BLaER1 treated with 17β-estradiol and CSF1 and Interleukin-3, amounts not matched to agents 10 nM and 100 nM (cell line): ENCODE results near the gene ZCWPW1.

Source experiments
- H3K27ac ChIP-seq, 11 experiments: shearing (Covaris generic); formaldehyde crosslinking; 2 replicates each; pipeline ENCODE4 v1.8.1; 2022
- H3K27me3 ChIP-seq, 11 experiments: shearing (Covaris generic); formaldehyde crosslinking; 2 replicates each; pipeline ENCODE4 v1.8.1; 2022
- H3K36me3 ChIP-seq, 11 experiments: shearing (Covaris generic); formaldehyde crosslinking; 2 replicates each; pipeline ENCODE4 v1.8.1; 2022
- H3K4me1 ChIP-seq, 10 experiments: shearing (Covaris generic); formaldehyde crosslinking; 2 replicates each; pipeline ENCODE4 v1.8.1; 2022
- H3K4me2 ChIP-seq, 11 experiments: shearing (Covaris generic); formaldehyde crosslinking; 2 replicates each; pipeline ENCODE4 v1.8.1; 2022
- H3K4me3 ChIP-seq, 10 experiments: shearing (Covaris generic); formaldehyde crosslinking; 2 replicates each; pipeline ENCODE4 v1.8.1; 2022
- H3K9ac ChIP-seq, 11 experiments: shearing (Covaris generic); formaldehyde crosslinking; 2 replicates each; pipeline ENCODE4 v1.8.1; 2022
- H3K9me3 ChIP-seq, 11 experiments: shearing (Covaris generic); formaldehyde crosslinking; replicated peaks in 1 of 11; 2 replicates each; pipeline ENCODE4 v1.8.1; 2022
- H4K20me1 ChIP-seq, 11 experiments: shearing (Covaris generic); formaldehyde crosslinking; 2 replicates each; pipeline ENCODE4 v1.8.1; 2022
- Cebpa-rat ChIP-seq, 11 experiments: shearing (Covaris generic); IDR thresholded peaks; 2 replicates each; pipeline ENCODE4 v1.8.1; 2022

Gene ZCWPW1

GRCh38 chr7:100425347-100425746, 3.2 kb downstream of the ZCWPW1 start:
- H3K36me3 ChIP-seq = peaks cover 0 to 29% (median 0%) of the 10 kb centered on the region in 11 experiments; a peak in 3 of 22 replicates
- peaks cover 0 to 7% (median 5%) of the 10 kb centered on the region in 10 experiments; a peak in 12 of 20 replicates for H3K4me1 ChIP-seq
- no peak for TF ChIP-seq Cebpa-rat (IDR thresholded peaks at IDR 0.05)
- H3K9ac ChIP-seq = no peak overlapping the region
- H3K9me3 ChIP-seq = peaks cover 0 to 10% (median 0%) of the 10 kb centered on the region in 11 experiments; a peak in 5 of 22 replicates
- peaks cover 0 to 7% (median 0%) of the 10 kb centered on the region in 11 experiments; a peak in 9 of 22 replicates for H4K20me1 ChIP-seq
- no peak overlapping the region for H3K4me2 ChIP-seq
- no peaks in the 10 kb centered on the region for H3K27me3 ChIP-seq
- no peak overlapping the region for H3K4me3 ChIP-seq
- H3K27ac ChIP-seq = no peak overlapping the region

- no peak overlapping the region for H3K9ac ChIP-seq
- peaks cover 0 to 10% (median 0%) of the 10 kb centered on the region in 11 experiments; a peak in 5 of 22 replicates for H3K9me3 ChIP-seq
- peaks cover 0 to 44% (median 0%) of the 10 kb centered on the region in 11 experiments; a peak in 3 of 22 replicates for H3K36me3 ChIP-seq
- H3K4me1 ChIP-seq = peaks cover 5 to 16% (median 13%) of the 10 kb centered on the region in 10 experiments; a peak in 16 of 20 replicates
- H4K20me1 ChIP-seq = peaks cover 0 to 3% (median 0%) of the 10 kb centered on the region in 11 experiments; a peak in 2 of 22 replicates
- H3K4me3 ChIP-seq = no peak overlapping the region
- TF ChIP-seq Cebpa-rat (IDR thresholded peaks at IDR 0.05) = no peak
- H3K4me2 ChIP-seq = no peak overlapping the region
- H3K27ac ChIP-seq = no peak overlapping the region
- no peaks in the 10 kb centered on the region for H3K27me3 ChIP-seq
Measured at GRCh38 chr7:100423315-100423714, 5.2 kb downstream of the ZCWPW1 start.

- peaks cover 0 to 13% (median 8%) of the 10 kb centered on the region in 10 experiments; a peak in 11 of 20 replicates for H3K4me1 ChIP-seq
- H3K36me3 ChIP-seq = peaks cover 0 to 73% (median 0%) of the 10 kb centered on the region in 11 experiments; a peak in 4 of 22 replicates
- H4K20me1 ChIP-seq = peaks cover 0 to 10% (median 0%) of the 10 kb centered on the region in 11 experiments; a peak in 2 of 22 replicates
- no peaks in the 10 kb centered on the region for H3K9me3 ChIP-seq
- no peaks in the 10 kb centered on the region for H3K27me3 ChIP-seq
- H3K27ac ChIP-seq = no peak overlapping the region
- H3K9ac ChIP-seq = peak overlapping the region in 1 of 11 experiments; percentile 38; a peak in 1 of 22 replicates
- H3K4me3 ChIP-seq = no peak overlapping the region
- TF ChIP-seq Cebpa-rat (IDR thresholded peaks at IDR 0.05) = no peak
- H3K4me2 ChIP-seq = peak overlapping the region in 2 of 11 experiments; percentile 1 to 13; a peak in 3 of 22 replicates
Measured at GRCh38 chr7:100419660-100420226, 8.8 kb downstream of the ZCWPW1 start.

DNA sequence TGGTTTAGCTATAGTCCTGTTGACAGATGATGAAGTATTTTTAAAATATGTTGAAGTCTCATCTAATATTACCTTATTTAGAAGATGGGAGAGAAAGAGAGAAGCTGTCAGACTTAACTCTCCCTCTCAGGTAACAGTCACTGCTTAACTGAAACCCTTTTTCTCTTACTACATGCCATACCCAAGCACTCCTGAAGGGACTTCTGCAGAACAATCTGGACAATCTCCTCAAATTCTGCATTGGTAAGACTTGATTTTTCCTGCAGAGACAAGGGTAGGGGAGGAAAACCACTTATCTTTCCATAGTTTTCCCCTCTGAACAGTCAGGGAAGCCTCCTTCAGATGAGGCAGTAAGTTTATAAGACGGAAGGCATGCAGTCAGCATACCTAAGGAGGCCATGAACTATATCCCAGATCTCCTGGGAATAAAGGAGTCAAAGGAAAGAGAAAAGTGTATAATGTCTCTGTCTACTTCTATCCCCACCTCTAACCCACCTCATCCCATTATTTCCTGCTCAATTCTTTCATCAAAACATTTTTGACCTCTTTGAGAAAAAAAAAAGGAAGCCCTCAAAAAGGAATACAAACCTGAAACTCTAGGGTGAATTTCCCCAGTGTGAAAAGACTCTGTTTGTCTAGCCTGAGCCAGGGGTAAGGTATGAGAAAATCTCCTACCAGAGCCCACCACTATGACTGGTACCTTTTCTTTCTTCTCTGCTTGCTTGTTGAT, 9.4 kb downstream of the ZCWPW1 start:
- peaks cover 0 to 10% (median 0%) of the 10 kb centered on the region in 11 experiments; a peak in 2 of 22 replicates for H4K20me1 ChIP-seq
- H3K36me3 ChIP-seq = peaks cover 0 to 80% (median 0%) of the 10 kb centered on the region in 11 experiments; a peak in 4 of 22 replicates
- peak overlapping the region in 1 of 11 experiments; percentile 38; a peak in 2 of 22 replicates for H3K9ac ChIP-seq
- no peak overlapping the region for H3K27ac ChIP-seq
- TF ChIP-seq Cebpa-rat (IDR thresholded peaks at IDR 0.05) = no peak
- no peaks in the 10 kb centered on the region for H3K27me3 ChIP-seq
- H3K4me2 ChIP-seq = peak overlapping the region in 3 of 11 experiments; percentile 1 to 30 (median 13); a peak in 3 of 22 replicates
- H3K9me3 ChIP-seq = no peaks in the 10 kb centered on the region
- H3K4me1 ChIP-seq = peaks cover under 1 to 13% (median 8%) of the 10 kb centered on the region in 10 experiments; a peak in 13 of 20 replicates
- H3K4me3 ChIP-seq = no peak overlapping the region

DNA sequence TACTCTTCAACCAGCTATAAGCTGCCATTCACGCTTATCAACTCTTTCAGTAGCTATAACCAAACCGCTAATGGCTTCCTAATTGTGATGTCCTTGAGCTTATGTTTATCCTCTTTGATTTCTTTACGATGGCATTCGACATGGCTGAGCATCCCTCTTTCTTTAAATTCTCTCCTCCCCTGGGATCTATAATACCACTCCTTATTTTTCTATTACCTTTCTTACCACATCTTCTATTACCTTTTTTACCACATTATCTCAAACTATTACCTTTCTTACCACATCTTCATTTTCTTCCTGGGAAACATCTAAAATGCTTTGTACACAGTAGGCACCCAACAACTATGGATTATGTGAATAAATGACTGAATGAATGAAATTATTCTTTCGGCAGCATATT, 13.1 kb downstream of the ZCWPW1 start:
- Histone ChIP-seq H3K4me2 (no peak overlapping the region), H3K27me3 (no peaks in the 10 kb centered on the region), H3K27ac (no peak overlapping the region), H3K9me3 (no peaks in the 10 kb centered on the region), H3K36me3 (peaks cover 0 to 70% (median 0%) of the 10 kb centered on the region in 11 experiments; a peak in 3 of 22 replicates), H4K20me1 (peaks cover 0 to 17% (median 0%) of the 10 kb centered on the region in 11 experiments; a peak in 2 of 22 replicates), H3K9ac (no peak overlapping the region), H3K4me3 (no peak overlapping the region), H3K4me1 (peaks cover 16 to 43% (median 32%) of the 10 kb centered on the region in 10 experiments)
- no peak for TF ChIP-seq Cebpa-rat (IDR thresholded peaks at IDR 0.05)

GRCh38 chr7:100413889-100414288, 14.6 kb downstream of the ZCWPW1 start:
- Histone ChIP-seq H3K4me2 (peak overlapping the region in 8 of 11 experiments; percentile 2 to 79 (median 60); a peak in 8 of 22 replicates), H3K9ac (no peak overlapping the region), H4K20me1 (peaks cover 0 to 20% (median 0%) of the 10 kb centered on the region in 11 experiments; a peak in 2 of 22 replicates), H3K27ac (no peak overlapping the region), H3K9me3 (no peaks in the 10 kb centered on the region), H3K36me3 (peaks cover 0 to 72% (median 0%) of the 10 kb centered on the region in 11 experiments; a peak in 4 of 22 replicates), H3K4me1 (peaks cover 12 to 42% (median 32%) of the 10 kb centered on the region in 10 experiments), H3K27me3 (no peaks in the 10 kb centered on the region), H3K4me3 (no peak overlapping the region)
- TF ChIP-seq Cebpa-rat (IDR thresholded peaks at IDR 0.05) = no peak

- H3K9me3 ChIP-seq = no peaks in the 10 kb centered on the region
- peak overlapping the region in 8 of 11 experiments; percentile 2 to 79 (median 60); a peak in 13 of 22 replicates for H3K4me2 ChIP-seq
- no peak for TF ChIP-seq Cebpa-rat (IDR thresholded peaks at IDR 0.05)
- H4K20me1 ChIP-seq = peaks cover 0 to 23% (median 0%) of the 10 kb centered on the region in 11 experiments; a peak in 2 of 22 replicates
- peaks cover 0 to 74% (median 0%) of the 10 kb centered on the region in 11 experiments; a peak in 4 of 22 replicates for H3K36me3 ChIP-seq
- no peak overlapping the region for H3K4me3 ChIP-seq
- no peaks in the 10 kb centered on the region for H3K27me3 ChIP-seq
- H3K27ac ChIP-seq = peak overlapping the region in 1 of 11 experiments; percentile 42; a peak in 2 of 22 replicates
- H3K9ac ChIP-seq = peak overlapping the region in 2 of 11 experiments; percentile 5 to 15; a peak in 2 of 22 replicates
- peaks cover 12 to 42% (median 32%) of the 10 kb centered on the region in 10 experiments for H3K4me1 ChIP-seq
Measured at GRCh38 chr7:100413346-100413745, 15.2 kb downstream of the ZCWPW1 start.

DNA sequence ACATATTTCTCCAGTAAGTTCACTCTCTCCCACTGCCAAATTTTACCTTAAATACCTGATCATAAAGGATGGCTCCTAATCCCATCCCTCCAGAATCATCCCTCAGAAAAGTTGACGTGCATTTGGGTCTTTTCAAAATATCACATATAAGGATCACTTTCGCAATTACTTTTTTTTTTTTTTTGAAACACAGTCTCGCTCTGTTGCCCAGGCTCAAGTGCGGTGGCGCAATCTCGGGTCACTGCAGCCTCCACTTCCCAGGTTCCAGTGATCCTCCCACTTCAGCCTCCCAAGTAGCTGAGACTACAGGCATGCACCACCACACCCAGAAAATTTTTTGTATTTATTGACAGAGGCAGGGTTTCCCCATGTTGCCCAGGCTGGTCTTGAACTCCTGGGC, 17.4 kb downstream of the ZCWPW1 start:
- Histone ChIP-seq H3K9me3 (no peaks in the 10 kb centered on the region), H3K4me2 (peak overlapping the region in 10 of 11 experiments; percentile 29 to 78 (median 62); a peak in 19 of 22 replicates), H3K4me3 (no peak overlapping the region), H3K27ac (no peak overlapping the region), H3K36me3 (peaks cover 0 to 70% (median 0%) of the 10 kb centered on the region in 11 experiments; a peak in 4 of 22 replicates), H3K4me1 (peaks cover 19 to 55% (median 40%) of the 10 kb centered on the region in 10 experiments), H3K9ac (no peak overlapping the region), H3K27me3 (0 out of 22 replicates have a peak, but pooled peaks cover 0 to 1% (median 0%) of the 10 kb centered on the region in 11 experiments), H4K20me1 (peaks cover 0 to 26% (median 0%) of the 10 kb centered on the region in 11 experiments; a peak in 2 of 22 replicates)
- TF ChIP-seq Cebpa-rat (IDR thresholded peaks at IDR 0.05) = peak in 2 of 11 experiments; percentile 27 to 56; a peak in 3 of 22 replicates
